GM18909 (cell line): Measurements from ENCODE around the gene GALNT7.

ENCODE experiments used
- ATAC-seq: cut with Tn5 transposase; IDR thresholded peaks from one replicate; pipeline ENCODE4 v1.9.1; 2021; ENCODE audit warnings: mild to moderate bottlenecking; ENCODE audit not compliant: unreplicated experiment, poor library complexity

Gene GALNT7

GRCh38 chr4:173257732-173258717 is 89.4 kb downstream of the GALNT7 start:
- peak; percentile 89 for ATAC-seq

- no peak for ATAC-seq
These were observed 90.3 kb downstream of the GALNT7 start for GRCh38 chr4:173258866-173259265.

GRCh38 chr4:173259310-173259709 is 90.7 kb downstream of the GALNT7 start:
- ATAC-seq, result no peak

GRCh38 chr4:173261052-173261451 is 92.4 kb downstream of the GALNT7 start:
- ATAC-seq, result no peak

- ATAC-seq, result no peak
These were observed 93.8 kb downstream of the GALNT7 start for GRCh38 chr4:173262375-173262774.

GRCh38 chr4:173264245-173264644 is 95.6 kb downstream of the GALNT7 start:
- peak; percentile 4 for ATAC-seq

- ATAC-seq, result peak; percentile 94
These were observed 96.1 kb downstream of the GALNT7 start for GRCh38 chr4:173264684-173265185.

GRCh38 chr4:173265751-173266150 is 97.1 kb downstream of the GALNT7 start:
- no peak for ATAC-seq

- ATAC-seq, result no peak
These were observed 99.1 kb downstream of the GALNT7 start for GRCh38 chr4:173267711-173268110.

- no peak for ATAC-seq
These were observed 100.7 kb downstream of the GALNT7 start for GRCh38 chr4:173269280-173269679.

- no peak for ATAC-seq
These were observed 101.9 kb downstream of the GALNT7 start for GRCh38 chr4:173270312-173271027.

- ATAC-seq, result no peak
These were observed 103.7 kb downstream of the GALNT7 start for GRCh38 chr4:173272314-173272713.

GRCh38 chr4:173272996-173273395 is 104.4 kb downstream of the GALNT7 start:
- ATAC-seq, result no peak

GRCh38 chr4:173273941-173274340 is 105.3 kb downstream of the GALNT7 start:
- no peak for ATAC-seq

- no peak for ATAC-seq
These were observed 106.1 kb downstream of the GALNT7 start for GRCh38 chr4:173274744-173275143.

- no peak for ATAC-seq
These were observed 106.5 kb downstream of the GALNT7 start for GRCh38 chr4:173275150-173275549.

GRCh38 chr4:173277340-173277739 is 108.7 kb downstream of the GALNT7 start:
- no peak for ATAC-seq

GRCh38 chr4:173280998-173281397 is 112.4 kb downstream of the GALNT7 start:
- ATAC-seq, result peak; percentile 46

GRCh38 chr4:173281406-173282255 is 113.0 kb downstream of the GALNT7 start:
- ATAC-seq, result peak; percentile 71

- no peak for ATAC-seq
These were observed 113.6 kb downstream of the GALNT7 start for GRCh38 chr4:173282256-173282562.
